A673 (cell line): ENCODE data around the gene KRT40. TPM values are rescaled to one million over a fixed set of nuclear protein-coding genes. Genes with fewer than 3 reads are reported as not detected.

Experiments
- BruUV-seq: library from RNA; stranded (reverse); fragments of 400-500 nt; replicated peaks from 2 replicates; lab custom pipeline; 2021; lab: Mats Ljungman, UMichigan
- CTCF ChIA-PET: fragments of 300-600 bp; sonication (Branson Sonifier 250); formaldehyde crosslinking; loops from one replicate; lab custom pipeline; 2022; ENCODE audit warnings: antibody characterized with exemption; lab: Charles Lee
- POLR2A ChIA-PET: fragments of 300-600 bp; sonication (Branson Sonifier 250); formaldehyde crosslinking; loops from one replicate; lab custom pipeline; 2022; ENCODE audit warnings: antibody characterized with exemption; ENCODE audit not compliant: low non-redundant PET; lab: Charles Lee
- DNase-seq: peaks from one replicate; pipeline ENCODE4 v3.0.0-alpha.2; 2015; ENCODE audit warnings: low spot score
- H3K27ac ChIP-seq: fragments of 200-600 bp; sonication (generic); 2 replicates; pipeline ENCODE4 v1.5.1; 2016; ENCODE audit warnings: mixed run types, low read depth, mild to moderate bottlenecking, mixed read lengths, antibody characterized with exemption, low read length; ENCODE audit not compliant: poor library complexity, severe bottlenecking
- H3K27me3 ChIP-seq: fragments of 200-600 bp; sonication (generic); replicated peaks from 2 replicates; pipeline ENCODE4 v1.6.1; 2017; ENCODE audit warnings: mixed run types, low read depth, mild to moderate bottlenecking, mixed read lengths, antibody characterized with exemption, low read length; ENCODE audit not compliant: insufficient read depth, poor library complexity
- H3K36me3 ChIP-seq: fragments of 200-600 bp; sonication (generic); 2 replicates; pipeline ENCODE4 v1.6.1; 2016; ENCODE audit warnings: mixed run types, mild to moderate bottlenecking, mixed read lengths, antibody characterized with exemption, low read length; ENCODE audit not compliant: insufficient read depth, poor library complexity, severe bottlenecking
- H3K4me1 ChIP-seq: fragments of 200-600 bp; sonication (generic); 2 replicates; pipeline ENCODE4 v1.6.1; 2017; ENCODE audit warnings: mixed run types, mild to moderate bottlenecking, mixed read lengths, antibody characterized with exemption, low read length; ENCODE audit not compliant: insufficient read depth, poor library complexity, severe bottlenecking
- H3K4me3 ChIP-seq: fragments of 200-600 bp; sonication (generic); 2 replicates; pipeline ENCODE4 v1.5.1; 2016; ENCODE audit warnings: low read depth, mixed run types, mild to moderate bottlenecking, mixed read lengths, low read length; ENCODE audit not compliant: poor library complexity, severe bottlenecking
- H3K9me3 ChIP-seq: fragments of 200-600 bp; sonication (generic); 2 replicates; pipeline ENCODE4 v1.6.1; 2016; ENCODE audit warnings: mixed run types, low read depth, mild to moderate bottlenecking, mixed read lengths, antibody characterized with exemption, low read length; ENCODE audit not compliant: poor library complexity, severe bottlenecking
- EZH2 ChIP-seq: fragments of 200-600 bp; sonication (generic); IDR thresholded peaks from 2 replicates; pipeline ENCODE4 v1.6.1; 2017; ENCODE audit warnings: borderline replicate concordance, low read depth, mild to moderate bottlenecking, mixed read lengths, antibody characterized with exemption, low read length; ENCODE audit not compliant: poor library complexity, severe bottlenecking
- intact Hi-C: fragments of 100-400 bp; cut with micrococcal nuclease; formaldehyde crosslinking; loops from one replicate; pipeline ENCODE4 v1.10.0; 2022; ENCODE audit not compliant: unreplicated experiment
- total RNA-seq: library from RNA; stranded (reverse); gene quantifications from 2 replicates; pipeline ENCODE4 v1.2.3, GENCODE V29; 2021
- TF ChIP-seq, protein P1 (sequence below): fragments of 300-800, 200-600 bp; sonication (generic); conservative IDR thresholded peaks from 2 replicates; pipeline ENCODE4 v1.5.1; 2017; ENCODE audit warnings: low read depth, mild to moderate bottlenecking, antibody characterized with exemption, low read length, moderate library complexity, mixed read lengths

Gene KRT40
- total RNA-seq, 1 experiment from 2014 or later: 1.1 TPM

DNA sequence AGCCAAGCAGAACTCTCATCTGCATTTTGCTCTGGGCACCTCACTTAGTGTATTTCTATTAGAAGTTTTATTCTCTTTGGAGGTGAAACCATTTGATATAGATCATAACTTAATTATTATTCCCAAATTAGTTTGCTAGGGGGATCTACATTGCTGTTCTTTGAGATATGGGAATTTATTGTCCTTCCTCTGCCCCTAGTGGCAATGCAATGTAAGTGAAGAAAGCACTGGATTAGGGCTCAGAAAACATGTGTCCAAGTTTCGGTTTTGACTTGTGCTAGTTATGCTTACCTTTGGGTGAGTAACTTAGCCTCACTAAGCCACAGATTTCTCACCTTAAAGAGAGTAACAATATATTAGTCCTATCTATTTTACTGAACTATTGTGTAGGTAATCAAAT lies 20.3 kb downstream of the KRT40 start:
- H3K36me3 ChIP-seq: no peaks in the 10 kb centered on the region
- ChIA-PET POLR2A (no interaction called here), CTCF (no interaction called here)
- no peaks in the 10 kb centered on the region for H3K4me1 ChIP-seq
- DNase-seq: peak; percentile 6
- no peaks in the 10 kb centered on the region for H3K27me3 ChIP-seq
- TF ChIP-seq EZH2: no peak
- TF ChIP-seq, protein P1, sequence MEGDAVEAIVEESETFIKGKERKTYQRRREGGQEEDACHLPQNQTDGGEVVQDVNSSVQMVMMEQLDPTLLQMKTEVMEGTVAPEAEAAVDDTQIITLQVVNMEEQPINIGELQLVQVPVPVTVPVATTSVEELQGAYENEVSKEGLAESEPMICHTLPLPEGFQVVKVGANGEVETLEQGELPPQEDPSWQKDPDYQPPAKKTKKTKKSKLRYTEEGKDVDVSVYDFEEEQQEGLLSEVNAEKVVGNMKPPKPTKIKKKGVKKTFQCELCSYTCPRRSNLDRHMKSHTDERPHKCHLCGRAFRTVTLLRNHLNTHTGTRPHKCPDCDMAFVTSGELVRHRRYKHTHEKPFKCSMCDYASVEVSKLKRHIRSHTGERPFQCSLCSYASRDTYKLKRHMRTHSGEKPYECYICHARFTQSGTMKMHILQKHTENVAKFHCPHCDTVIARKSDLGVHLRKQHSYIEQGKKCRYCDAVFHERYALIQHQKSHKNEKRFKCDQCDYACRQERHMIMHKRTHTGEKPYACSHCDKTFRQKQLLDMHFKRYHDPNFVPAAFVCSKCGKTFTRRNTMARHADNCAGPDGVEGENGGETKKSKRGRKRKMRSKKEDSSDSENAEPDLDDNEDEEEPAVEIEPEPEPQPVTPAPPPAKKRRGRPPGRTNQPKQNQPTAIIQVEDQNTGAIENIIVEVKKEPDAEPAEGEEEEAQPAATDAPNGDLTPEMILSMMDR: peak; percentile 53
- intact Hi-C loops: no loop called here
- H3K27ac ChIP-seq: no peak overlapping the region
- BruUV-seq: no TSS peak
- no peaks in the 10 kb centered on the region for H3K9me3 ChIP-seq
- no peak overlapping the region for H3K4me3 ChIP-seq

DNA sequence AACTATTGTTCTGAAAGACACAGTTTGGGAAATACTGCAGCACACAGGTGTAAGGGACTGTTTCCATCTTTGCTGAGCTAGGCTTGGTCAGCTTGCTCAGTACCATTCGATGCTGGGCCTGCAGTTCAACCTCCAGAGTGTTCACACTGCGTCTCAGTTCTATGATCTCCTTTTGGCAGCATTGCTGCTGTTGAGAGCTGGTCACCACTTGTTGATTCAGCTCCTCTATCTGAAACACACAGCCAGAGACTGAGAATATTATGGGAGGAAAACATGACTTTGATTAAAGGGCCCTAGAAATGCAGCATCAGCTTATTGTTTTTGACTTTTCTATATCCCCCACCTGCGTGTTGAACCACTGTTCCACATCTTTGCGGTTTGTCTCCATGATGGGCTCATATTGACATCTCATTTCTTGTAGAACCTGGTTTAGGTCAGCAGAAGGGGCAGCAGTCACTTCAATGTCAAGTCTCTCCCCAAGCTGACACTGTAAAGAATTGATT lies 22.0 kb downstream of the KRT40 start:
- H3K4me3 ChIP-seq: no peak overlapping the region
- H3K4me1 ChIP-seq: no peaks in the 10 kb centered on the region
- no peaks in the 10 kb centered on the region for H3K9me3 ChIP-seq
- H3K36me3 ChIP-seq: no peaks in the 10 kb centered on the region
- TF ChIP-seq, protein P1: no peak
- TF ChIP-seq EZH2: no peak
- H3K27me3 ChIP-seq: no peaks in the 10 kb centered on the region
- no peak for DNase-seq
- H3K27ac ChIP-seq: no peak overlapping the region
- POLR2A ChIA-PET: no interaction called here
- BruUV-seq: no TSS peak
- CTCF ChIA-PET: no interaction called here
- intact Hi-C loops: no loop called here

DNA sequence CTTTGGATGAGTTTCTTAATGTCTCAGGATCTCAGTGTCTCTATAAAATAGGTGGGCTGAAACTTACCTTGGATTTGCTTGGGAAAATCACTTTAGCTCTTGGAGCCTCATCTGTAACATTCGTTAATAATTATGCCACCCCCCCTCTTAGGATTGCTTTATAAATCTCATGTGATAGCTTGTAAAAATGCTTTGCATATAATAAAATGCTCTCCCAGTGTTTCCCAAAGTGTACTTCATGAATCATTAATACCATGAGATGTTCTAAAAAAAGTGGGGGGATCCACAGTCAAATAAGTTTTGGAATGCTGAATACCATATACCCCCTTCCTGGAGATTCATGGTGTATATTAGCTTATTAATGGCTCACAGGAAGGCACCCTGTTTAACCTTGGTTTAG lies 22.5 kb downstream of the KRT40 start:
- no peaks in the 10 kb centered on the region for H3K9me3 ChIP-seq
- intact Hi-C loops: no loop called here
- no peak for TF ChIP-seq EZH2
- TF ChIP-seq, protein P1: no peak

More for the DNA sequence above, 22.5 kb downstream of the KRT40 start:
- H3K36me3 ChIP-seq: no peaks in the 10 kb centered on the region
- DNase-seq: no peak
- ChIA-PET POLR2A (no interaction called here), CTCF (no interaction called here)
- BruUV-seq: no TSS peak
- no peak overlapping the region for H3K4me3 ChIP-seq
- no peaks in the 10 kb centered on the region for H3K27me3 ChIP-seq
- no peaks in the 10 kb centered on the region for H3K4me1 ChIP-seq
- H3K27ac ChIP-seq: no peak overlapping the region
